ENCODE measurements around the gene ATP2B2.

DNA sequence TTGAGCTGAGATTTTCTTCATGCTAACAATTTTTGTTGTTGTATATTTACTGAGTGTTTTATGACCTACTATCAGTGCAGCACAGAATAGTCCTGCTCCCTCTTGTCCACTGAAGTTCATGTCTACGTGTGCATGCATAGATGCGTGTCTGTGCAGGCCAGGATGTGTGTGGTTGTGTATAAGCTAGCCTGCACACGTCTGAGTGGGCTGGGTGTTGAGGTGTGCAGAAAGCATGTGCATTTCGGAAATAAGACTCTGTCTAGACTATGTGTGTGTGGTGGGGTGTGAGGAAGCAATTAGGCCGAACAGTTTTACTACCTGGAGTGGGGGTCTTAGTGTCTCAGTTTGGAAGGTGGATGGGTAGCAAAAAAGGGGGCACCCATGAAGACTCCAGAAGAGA is 39.2 kb downstream of the ATP2B2 start:
- TF ChIP-seq CTCF (conservative IDR thresholded peaks at IDR 0.05; ENCODE audit: low read length) (no peak), EZH2phosphoT487 (IDR thresholded peaks at IDR 0.05; ENCODE audit: borderline replicate concordance) (no peak)

All from Loucy (cell line).